GM12872 (cell line): ENCODE measurements around the gene SFT2D3.

ENCODE experiments used
- CTCF ChIP-seq: IDR thresholded peaks from 3 replicates; pipeline ENCODE4 v1.5.1; 2011; ENCODE audit warnings: low read depth, mild to moderate bottlenecking, low read length, moderate library complexity; ENCODE audit not compliant: insufficient read depth

The SFT2D3 gene

GRCh38 chr2:127665267-127665893 is 35.9 kb upstream of the SFT2D3 start:
- TF ChIP-seq CTCF: no peak

- TF ChIP-seq CTCF: no peak
These were observed 32.2 kb upstream of the SFT2D3 start for GRCh38 chr2:127669056-127669455.

GRCh38 chr2:127670055-127670956 is 31.0 kb upstream of the SFT2D3 start:
- TF ChIP-seq CTCF: no peak

GRCh38 chr2:127670957-127671290 is 30.4 kb upstream of the SFT2D3 start:
- no peak for TF ChIP-seq CTCF

GRCh38 chr2:127671557-127672302 is 29.6 kb upstream of the SFT2D3 start:
- no peak for TF ChIP-seq CTCF

GRCh38 chr2:127672341-127673224 is 28.7 kb upstream of the SFT2D3 start:
- TF ChIP-seq CTCF: no peak
